ENCODE data around the gene TBXT.

The TBXT gene

GRCh38 chr6:166109608-166110007 lies 58.0 kb downstream of the TBXT start:
- no peak for TF ChIP-seq CTCF (IDR thresholded peaks at IDR 0.05)
- Histone ChIP-seq H3K4me3 (no peak overlapping the region), H3K27ac (no peak overlapping the region)
- no peak for DNase-seq (ENCODE audit: low spot score)

Data from coronary artery (tissue), 2 donors.